Endothelial cell of umbilical vein (primary cell): ENCODE results near the gene TREX2. TPM values are rescaled to one million over a fixed set of nuclear protein-coding genes. Genes with fewer than 3 reads are reported as not detected.

Experiments
- BruUV-seq: library from RNA; stranded (reverse); fragments of 400-500 nt; replicated peaks from 2 replicates; lab custom pipeline; 2021; lab: Mats Ljungman, UMichigan
- CTCF ChIA-PET: fragments of 300-600, 350-600 bp; sonication (Branson Sonifier 250); formaldehyde crosslinking; loops from one replicate; lab custom pipeline; 2021; ENCODE audit warnings: antibody characterized with exemption, inconsistent platforms; lab: Charles Lee
- POLR2A ChIA-PET: fragments of 300-600, 350-600 bp; sonication (Branson Sonifier 250); formaldehyde crosslinking; loops from one replicate; lab custom pipeline; 2021; ENCODE audit warnings: antibody characterized with exemption, inconsistent platforms; lab: Charles Lee
- DNase-seq: peaks from one replicate; pipeline ENCODE4 v3.0.0-alpha.2; 2011; ENCODE audit warnings: low read depth, low spot score
- FAIRE-seq: peaks from 2 replicates; lab custom pipeline; 2011; peaks lifted over from hg19 to GRCh38; lab: Jason Lieb, UNC
- H2AFZ ChIP-seq: 2 replicates; pipeline ENCODE4 v1.6.0; 2012; ENCODE audit warnings: low read depth, low read length, control low read depth, inconsistent platforms
- H3K27ac ChIP-seq: 2 replicates; pipeline ENCODE4 v1.5.1; 2011; ENCODE audit warnings: low read depth, mild to moderate bottlenecking, control low read depth, low read length, moderate library complexity; ENCODE audit not compliant: insufficient read depth
- H3K27me3 ChIP-seq, 2 experiments: 2 replicates each; pipeline versions ENCODE4 v1.6.0 to v1.6.1; 2011; ENCODE audit warnings: low read length in 2 of 2, mixed read lengths in 1 of 2; ENCODE audit not compliant: control insufficient read depth in 2 of 2, insufficient read depth in 2 of 2
- H3K36me3 ChIP-seq, 2 experiments: 2 replicates in 1 of 2; 3 replicates in 1 of 2; pipeline ENCODE4 v1.5.1; 2011; ENCODE audit warnings: low read length in 2 of 2, mild to moderate bottlenecking in 1 of 2, moderate library complexity in 1 of 2; ENCODE audit not compliant: control insufficient read depth in 2 of 2, insufficient read depth in 2 of 2; ENCODE audit errors: extremely low read depth in 1 of 2
- H3K4me1 ChIP-seq: 3 replicates; pipeline ENCODE4 v1.5.1; 2011; ENCODE audit warnings: mild to moderate bottlenecking, low read length; ENCODE audit not compliant: control insufficient read depth, insufficient read depth; ENCODE audit errors: extremely low read depth
- H3K4me2 ChIP-seq: 2 replicates; pipeline ENCODE4 v1.6.1; 2011; ENCODE audit warnings: low read length, control low read depth, mixed read lengths; ENCODE audit not compliant: insufficient read depth
- H3K4me3 ChIP-seq, 3 experiments: fragments of 200-600 bp in 1 of 3; sonication (generic), shearing (Covaris generic) in 1 of 3; replicated peaks in 1 of 3; 2 replicates each; pipeline ENCODE4 v1.5.1; 2011 to 2016; ENCODE audit warnings: control low read depth in 3 of 3, low read length in 3 of 3, mild to moderate bottlenecking in 2 of 3, inconsistent platforms in 1 of 3, low read depth in 1 of 3, moderate library complexity in 1 of 3; ENCODE audit not compliant: insufficient read depth in 1 of 3
- H3K79me2 ChIP-seq: 2 replicates; pipeline ENCODE4 v1.6.0; 2012; ENCODE audit warnings: low read length, inconsistent platforms; ENCODE audit not compliant: control insufficient read depth, insufficient read depth
- H3K9ac ChIP-seq: replicated peaks from 2 replicates; pipeline ENCODE3; 2011; ENCODE audit warnings: low read length, control low read depth; ENCODE audit not compliant: insufficient read depth; ENCODE audit errors: extremely low read depth
- H3K9me1 ChIP-seq: replicated peaks from 3 replicates; pipeline ENCODE4 v1.6.0; 2011; ENCODE audit warnings: mild to moderate bottlenecking, low read length; ENCODE audit not compliant: control insufficient read depth, insufficient read depth; ENCODE audit errors: extremely low read depth
- H3K9me3 ChIP-seq: replicated peaks from 2 replicates; pipeline ENCODE4 v1.5.1; 2012; ENCODE audit warnings: low read length, inconsistent platforms; ENCODE audit not compliant: control insufficient read depth, insufficient read depth
- H4K20me1 ChIP-seq: replicated peaks from 2 replicates; pipeline ENCODE3; 2011; ENCODE audit warnings: mild to moderate bottlenecking, low read length; ENCODE audit not compliant: control insufficient read depth, insufficient read depth; ENCODE audit errors: extremely low read depth
- EZH2 ChIP-seq: IDR thresholded peaks from 2 replicates; pipeline ENCODE4 v1.6.1; 2012; ENCODE audit warnings: borderline replicate concordance, low read depth, mild to moderate bottlenecking, moderate library complexity, low read length, inconsistent platforms; ENCODE audit not compliant: severe bottlenecking
- FOS ChIP-seq: IDR thresholded peaks from 2 replicates; pipeline ENCODE4 v1.6.1; 2011; ENCODE audit warnings: mild to moderate bottlenecking, low read length, moderate library complexity, borderline replicate concordance; ENCODE audit not compliant: insufficient read depth
- GATA2 ChIP-seq: IDR thresholded peaks from 2 replicates; pipeline ENCODE4 v1.7.0; 2011; ENCODE audit warnings: low read depth, mild to moderate bottlenecking, moderate library complexity, mixed read lengths, low read length; ENCODE audit not compliant: insufficient read length, insufficient read depth
- JUN ChIP-seq: IDR thresholded peaks from 2 replicates; pipeline ENCODE4 v1.6.1; 2011; ENCODE audit warnings: borderline replicate concordance, low read depth; ENCODE audit not compliant: insufficient read length, insufficient read depth
- MAX ChIP-seq: IDR thresholded peaks from 2 replicates; pipeline ENCODE4 v1.6.1; 2011; ENCODE audit not compliant: insufficient read depth, insufficient read length
- MYC ChIP-seq: IDR thresholded peaks from one replicate; pipeline ENCODE4 v1.6.1; 2011; ENCODE audit warnings: mild to moderate bottlenecking, low read depth, low read length
- POLR2A ChIP-seq: IDR thresholded peaks from 2 replicates; pipeline ENCODE4 v1.6.1; 2012; ENCODE audit warnings: low read depth, mild to moderate bottlenecking, control low read depth, low read length
- POLR2AphosphoS5 ChIP-seq: IDR thresholded peaks from 2 replicates; pipeline ENCODE4 v1.6.1; 2012; ENCODE audit warnings: low read depth, mild to moderate bottlenecking, control low read depth, low read length, moderate library complexity; ENCODE audit not compliant: insufficient read depth
- dilution Hi-C: fragments of 300-500 bp; cut with MboI; formaldehyde crosslinking; loops from one replicate; pipeline ENCODE4 v1.15.0; 2019; ENCODE audit warnings: low sequenced_read_pairs; ENCODE audit not compliant: extremely low pct_ligation_motif_present
- intact Hi-C: fragments of 100-400 bp; cut with micrococcal nuclease; formaldehyde crosslinking; loops from one replicate; pipeline ENCODE4 v1.10.0; 2022
- polyA plus RNA-seq, 4 experiments: library from polyadenylated mRNA; depleted of rRNA in 3 of 4; stranded (reverse) in 3 of 4; unstranded in 1 of 4; fragments of >200 nt; gene quantifications; 2 replicates each; pipeline versions ENCODE4 v1.2.1 to v1.2.3, GENCODE V29; 2011 to 2012; ENCODE audit warnings: missing spikeins in 1 of 4
- total RNA-seq: library from RNA; stranded (reverse); gene quantifications from 2 replicates; pipeline ENCODE4 v1.2.3, GENCODE V29; 2021
- TF ChIP-seq, protein P1 (sequence below), 2 donors: IDR thresholded peaks; 1 replicate in 1 of 2; 2 replicates in 1 of 2; pipeline ENCODE4 v1.5.1; 2011; ENCODE audit warnings: low read length in 2 of 2, mild to moderate bottlenecking in 2 of 2, moderate library complexity in 2 of 2, control low read depth in 1 of 2, inconsistent platforms in 1 of 2, low read depth in 1 of 2; ENCODE audit not compliant: insufficient read depth in 1 of 2; ENCODE audit errors: extremely low read depth in 1 of 2

Gene TREX2
- total and polyA plus RNA-seq, 2 donors (not counting 3 experiments of a cell fraction or from before 2014, with no cell fraction given): 0.82 to 0.99 TPM

- Histone ChIP-seq H3K36me3 (no peaks in the 10 kb centered on the region), H2AFZ (no peak within 1 kb of the TSS), H3K27ac (no peak within 1 kb of the TSS), H3K9ac (no peak within 1 kb of the TSS), H3K4me1 (no peaks in the 10 kb centered on the region), H3K79me2 (no peaks in the 10 kb centered on the region), H3K9me1 (no peaks in the 10 kb centered on the region), H3K4me2 (no peak within 1 kb of the TSS), H4K20me1 (no peaks in the 10 kb centered on the region), H3K27me3 (no peaks in the 10 kb centered on the region), H3K4me3 (no peak within 1 kb of the TSS), H3K9me3 (no peaks in the 10 kb centered on the region)
- ChIA-PET POLR2A (no interaction called here), CTCF (no interaction called here)
- FAIRE-seq: no peak
- intact Hi-C loops (no loop called here), dilution Hi-C loops (no loop called here)
- no TSS peak for BruUV-seq
- TF ChIP-seq GATA2 (no peak), POLR2A (no peak), MAX (no peak), FOS (no peak), EZH2 (no peak), POLR2AphosphoS5 (no peak), MYC (no peak), JUN (no peak)
- TF ChIP-seq, protein P1, sequence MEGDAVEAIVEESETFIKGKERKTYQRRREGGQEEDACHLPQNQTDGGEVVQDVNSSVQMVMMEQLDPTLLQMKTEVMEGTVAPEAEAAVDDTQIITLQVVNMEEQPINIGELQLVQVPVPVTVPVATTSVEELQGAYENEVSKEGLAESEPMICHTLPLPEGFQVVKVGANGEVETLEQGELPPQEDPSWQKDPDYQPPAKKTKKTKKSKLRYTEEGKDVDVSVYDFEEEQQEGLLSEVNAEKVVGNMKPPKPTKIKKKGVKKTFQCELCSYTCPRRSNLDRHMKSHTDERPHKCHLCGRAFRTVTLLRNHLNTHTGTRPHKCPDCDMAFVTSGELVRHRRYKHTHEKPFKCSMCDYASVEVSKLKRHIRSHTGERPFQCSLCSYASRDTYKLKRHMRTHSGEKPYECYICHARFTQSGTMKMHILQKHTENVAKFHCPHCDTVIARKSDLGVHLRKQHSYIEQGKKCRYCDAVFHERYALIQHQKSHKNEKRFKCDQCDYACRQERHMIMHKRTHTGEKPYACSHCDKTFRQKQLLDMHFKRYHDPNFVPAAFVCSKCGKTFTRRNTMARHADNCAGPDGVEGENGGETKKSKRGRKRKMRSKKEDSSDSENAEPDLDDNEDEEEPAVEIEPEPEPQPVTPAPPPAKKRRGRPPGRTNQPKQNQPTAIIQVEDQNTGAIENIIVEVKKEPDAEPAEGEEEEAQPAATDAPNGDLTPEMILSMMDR (IDR thresholded peaks at IDR 0.05; ENCODE audit: extremely low read depth in 1 of 2, insufficient read depth in 1 of 2, low read depth in 1 of 2, low read length in 2 of 2): no peak
- no peak for DNase-seq
These were observed 44.6 kb downstream of the TREX2 start, which contains the start of gene PNMA6E for GRCh38 chrX:153401133-153401764. Gene PNMA6E (minus strand): TSS chrX:153401350. CDS start chrX:153398849, 2,501 bp downstream.
